ENCODE measurements around the gene FRMD4A.

DNA sequence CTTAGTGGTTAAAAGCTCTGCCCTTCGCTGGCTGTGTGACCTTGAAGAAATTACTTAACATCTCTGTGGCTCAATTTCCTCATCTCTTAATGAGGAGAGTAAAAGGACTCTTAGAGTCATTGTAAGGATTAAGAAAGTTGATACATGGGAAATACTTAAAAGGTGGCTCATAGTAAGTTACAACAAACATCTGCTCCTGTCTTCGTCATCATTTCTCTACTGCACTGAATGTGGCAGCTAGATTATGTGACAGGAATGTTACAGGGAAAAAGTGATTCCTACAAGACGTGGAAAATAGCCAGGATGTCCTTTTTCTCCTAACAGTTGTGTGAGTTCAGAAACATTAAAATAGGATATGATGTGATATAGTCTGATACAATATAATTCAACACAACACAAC is 184.7 kb downstream of the FRMD4A start:
- TF ChIP-seq, protein P1, sequence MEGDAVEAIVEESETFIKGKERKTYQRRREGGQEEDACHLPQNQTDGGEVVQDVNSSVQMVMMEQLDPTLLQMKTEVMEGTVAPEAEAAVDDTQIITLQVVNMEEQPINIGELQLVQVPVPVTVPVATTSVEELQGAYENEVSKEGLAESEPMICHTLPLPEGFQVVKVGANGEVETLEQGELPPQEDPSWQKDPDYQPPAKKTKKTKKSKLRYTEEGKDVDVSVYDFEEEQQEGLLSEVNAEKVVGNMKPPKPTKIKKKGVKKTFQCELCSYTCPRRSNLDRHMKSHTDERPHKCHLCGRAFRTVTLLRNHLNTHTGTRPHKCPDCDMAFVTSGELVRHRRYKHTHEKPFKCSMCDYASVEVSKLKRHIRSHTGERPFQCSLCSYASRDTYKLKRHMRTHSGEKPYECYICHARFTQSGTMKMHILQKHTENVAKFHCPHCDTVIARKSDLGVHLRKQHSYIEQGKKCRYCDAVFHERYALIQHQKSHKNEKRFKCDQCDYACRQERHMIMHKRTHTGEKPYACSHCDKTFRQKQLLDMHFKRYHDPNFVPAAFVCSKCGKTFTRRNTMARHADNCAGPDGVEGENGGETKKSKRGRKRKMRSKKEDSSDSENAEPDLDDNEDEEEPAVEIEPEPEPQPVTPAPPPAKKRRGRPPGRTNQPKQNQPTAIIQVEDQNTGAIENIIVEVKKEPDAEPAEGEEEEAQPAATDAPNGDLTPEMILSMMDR (IDR thresholded peaks at IDR 0.05), result no peak
- TF ChIP-seq EP300 (IDR thresholded peaks at IDR 0.05) (no peak), POLR2A (IDR thresholded peaks at IDR 0.05) (no peak)
